Measurements from ENCODE around the gene CX3CL1. TPM values are rescaled to one million over a fixed set of nuclear protein-coding genes. Genes with fewer than 3 reads are reported as not detected.

The CX3CL1 gene
- total and polyA plus RNA-seq, 2 of the 4 experiments (the other 2 are of a cell fraction): 0.18 to 0.77 TPM

GRCh38 chr16:57422026-57422944, 50.0 kb downstream of the CX3CL1 start:
- peak; percentile 72 for DNase-seq
- no peaks in the 10 kb centered on the region for H3K9me1 ChIP-seq (ENCODE audit: insufficient read depth, low read length)
- no peak overlapping the region for H2AFZ ChIP-seq (replicated peaks; ENCODE audit: low read length, poor library complexity)
- no peaks in the 10 kb centered on the region for H3K9me3 ChIP-seq (ENCODE audit: control insufficient read depth, insufficient read depth, low read length)
- no peaks in the 10 kb centered on the region for H3K27me3 ChIP-seq (ENCODE audit: control insufficient read depth, insufficient read depth, low read length)
- no peak overlapping the region for H3K18ac ChIP-seq (ENCODE audit: low read depth, low read length)
- intact Hi-C loops (cut with micrococcal nuclease): loop anchor here (1.0 kb wide), 2 partner anchors 97 to 122 kb away; no protein-coding TSS in a partner anchor
- in situ Hi-C loops (cut with MboI; ENCODE audit: low sequenced_read_pairs): no loop called here
- 0 out of 2 replicates have a peak overlapping the region, but pooled peaks have one; percentile 16 for H2BK120ac ChIP-seq (ENCODE audit: low read depth, low read length)
- H2BK15ac ChIP-seq (ENCODE audit: low read depth, low read length): no peak overlapping the region
- POLR2A ChIA-PET (ENCODE audit: unreplicated experiment): interaction anchor here (0.5 kb wide), 1 partner anchor 444 kb away, joined by 3 read pairs; no protein-coding TSS in a partner anchor
- H4K20me1 ChIP-seq (ENCODE audit: insufficient read depth, low read length): no peaks in the 10 kb centered on the region
- dilution Hi-C loops (cut with HindIII; ENCODE audit: low sequenced_read_pairs, unreplicated experiment): no loop called here
- no peak overlapping the region for H3K4me3 ChIP-seq (ENCODE audit: insufficient read depth, low read depth, low read length)
- no peaks in the 10 kb centered on the region for H3K79me1 ChIP-seq (ENCODE audit: low read depth in 1 of 2, low read length in 2 of 2)
- no peak overlapping the region for H2BK20ac ChIP-seq (ENCODE audit: low read depth, low read length)
- CTCF ChIA-PET: interaction anchor here (0.5 to 4.5 kb wide), 5 partner anchors 9 to 253 kb away, joined by 3 to 30 read pairs (median 3); no protein-coding TSS in a partner anchor
- H3K36me3 ChIP-seq (ENCODE audit: control insufficient read depth, insufficient read depth, low read length): peaks cover 4% of the 10 kb centered on the region
- no peak overlapping the region for H3K4me2 ChIP-seq (ENCODE audit: low read depth, low read length)
- peak; percentile 91 for ATAC-seq (ENCODE audit: low read depth)
- no peak overlapping the region for H3K56ac ChIP-seq (ENCODE audit: extremely low read depth, insufficient read depth, low read length)
- no peak overlapping the region for H2AK9ac ChIP-seq (replicated peaks; ENCODE audit: low read depth, low read length, poor library complexity)
- 14% methylated on average over 7 of the region's 10 CpGs; no CpG with 5 or more reads in 1 of the 2 experiments for WGBS, 2 experiments (ENCODE audit: extremely low coverage in 2 of 2, insufficient read length in 1 of 2)
- H4K5ac ChIP-seq (ENCODE audit: low read depth, low read length): peak overlapping the region; percentile 18; the same call in 1 of the 2 replicates
- no peak overlapping the region; the same call in 1 of the 2 replicates for H3K4ac ChIP-seq (ENCODE audit: low read depth, low read length)
- peaks cover 2% of the 10 kb centered on the region for H3K4me1 ChIP-seq (ENCODE audit: control insufficient read depth, insufficient read depth, low read length)
- H3K27ac ChIP-seq (ENCODE audit: insufficient read depth, low read length): no peak overlapping the region
- H4K8ac ChIP-seq (ENCODE audit: low read depth in 2 of 2, low read length in 2 of 2): peak overlapping the region; percentile 73 to 90
- no peak overlapping the region for H2BK5ac ChIP-seq (ENCODE audit: low read depth, low read length, poor library complexity, severe bottlenecking)
- H3K14ac ChIP-seq (replicated peaks; ENCODE audit: low read depth, low read length): 0 out of 2 replicates have a peak overlapping the region, but pooled peaks have one; percentile 0
- H2AK5ac ChIP-seq (ENCODE audit: low read depth, low read length): no peak overlapping the region
- peak overlapping the region; percentile 57 for H4K91ac ChIP-seq (ENCODE audit: insufficient read depth, low read depth, low read length)
- H3K23ac ChIP-seq (ENCODE audit: low read depth, low read length): no peak overlapping the region
- BruUV-seq (replicated peaks): no TSS peak
- H3K9ac ChIP-seq (ENCODE audit: low read depth, low read length): peak overlapping the region; percentile 38; the same call in 1 of the 2 replicates
- TF ChIP-seq POLR2A (IDR thresholded peaks at IDR 0.05; ENCODE audit: low read depth, low read length): no peak
- no peak for TF ChIP-seq MXI1 (IDR thresholded peaks at IDR 0.05; ENCODE audit: borderline replicate concordance, low read depth, low read length)
- no peak for TF ChIP-seq RFX5 (IDR thresholded peaks at IDR 0.05; ENCODE audit: low read depth, low read length)
- TF ChIP-seq ELK1 (IDR thresholded peaks at IDR 0.05; ENCODE audit: borderline replicate concordance, low read depth, low read length): no peak
- no peak for TF ChIP-seq CHD1 (IDR thresholded peaks at IDR 0.05; ENCODE audit: low read depth, low read length)
- no peak for TF ChIP-seq USF2 (IDR thresholded peaks at IDR 0.05; ENCODE audit: low read depth, low read length)
- no peak for TF ChIP-seq RCOR1 (IDR thresholded peaks at IDR 0.05; ENCODE audit: insufficient replicate concordance, low read length)
- no peak for TF ChIP-seq FOS (IDR thresholded peaks at IDR 0.05; ENCODE audit: low read depth, low read length)
- peak; percentile 83 for TF ChIP-seq RAD21 (IDR thresholded peaks at IDR 0.05; ENCODE audit: low read length)
- no peak for TF ChIP-seq BHLHE40 (IDR thresholded peaks at IDR 0.05; ENCODE audit: low read depth, low read length)
- TF ChIP-seq NFE2L2 (IDR thresholded peaks at IDR 0.05; ENCODE audit: low read depth, low read length): no peak
- TF ChIP-seq MAZ (IDR thresholded peaks at IDR 0.05; ENCODE audit: borderline replicate concordance, low read depth, low read length): 0 out of 2 replicates have a peak, but pooled peaks have one; percentile 14
- TF ChIP-seq CTCF (conservative IDR thresholded peaks at IDR 0.05; ENCODE audit: low read depth, low read length): peak; percentile 83
